NCI-H82 treated with DMSO at 0.1 percent for 48 hours (cell line): ENCODE data around the gene MINDY3.

ENCODE experiments used
- DNase-seq: peaks from one replicate; lab custom pipeline; 2025; ENCODE audit not compliant: unreplicated experiment; lab: John Stamatoyannopoulos, UW

The MINDY3 gene

DNA sequence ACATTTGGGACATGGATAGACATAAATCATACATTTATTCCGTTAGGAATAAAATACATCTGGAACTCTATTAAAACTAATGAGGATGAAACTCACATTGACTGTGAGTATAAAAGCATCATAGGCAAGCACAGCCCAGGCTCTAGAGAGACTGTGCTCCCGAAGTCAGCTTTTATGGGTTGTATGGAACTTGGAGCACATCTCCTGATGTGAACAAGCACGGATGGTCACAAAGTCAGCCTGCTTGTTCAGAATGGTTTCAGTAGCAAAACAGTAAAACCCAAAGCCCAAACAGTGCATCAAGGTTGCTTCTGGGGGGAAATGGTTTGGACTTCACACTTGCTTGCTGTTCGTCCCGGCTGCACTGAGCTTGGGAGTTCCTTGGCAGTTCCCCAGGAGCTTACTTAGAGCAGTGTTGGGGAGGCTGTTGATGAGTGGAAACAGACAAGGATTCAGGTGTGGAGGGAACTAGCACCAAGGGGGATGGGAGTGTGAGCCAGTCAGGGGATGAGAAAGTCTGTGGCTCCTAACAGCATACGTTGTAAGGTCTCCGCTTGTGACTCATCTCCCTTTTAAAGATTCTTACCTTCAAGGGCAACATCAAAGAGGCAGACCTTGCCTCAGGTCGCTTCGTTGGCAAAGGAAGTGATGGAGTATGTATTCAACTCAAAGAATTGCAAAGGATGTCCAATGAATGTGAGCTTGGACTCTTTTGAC, 120.9 kb downstream of the MINDY3 start:
- DNase-seq = no peak

DNA sequence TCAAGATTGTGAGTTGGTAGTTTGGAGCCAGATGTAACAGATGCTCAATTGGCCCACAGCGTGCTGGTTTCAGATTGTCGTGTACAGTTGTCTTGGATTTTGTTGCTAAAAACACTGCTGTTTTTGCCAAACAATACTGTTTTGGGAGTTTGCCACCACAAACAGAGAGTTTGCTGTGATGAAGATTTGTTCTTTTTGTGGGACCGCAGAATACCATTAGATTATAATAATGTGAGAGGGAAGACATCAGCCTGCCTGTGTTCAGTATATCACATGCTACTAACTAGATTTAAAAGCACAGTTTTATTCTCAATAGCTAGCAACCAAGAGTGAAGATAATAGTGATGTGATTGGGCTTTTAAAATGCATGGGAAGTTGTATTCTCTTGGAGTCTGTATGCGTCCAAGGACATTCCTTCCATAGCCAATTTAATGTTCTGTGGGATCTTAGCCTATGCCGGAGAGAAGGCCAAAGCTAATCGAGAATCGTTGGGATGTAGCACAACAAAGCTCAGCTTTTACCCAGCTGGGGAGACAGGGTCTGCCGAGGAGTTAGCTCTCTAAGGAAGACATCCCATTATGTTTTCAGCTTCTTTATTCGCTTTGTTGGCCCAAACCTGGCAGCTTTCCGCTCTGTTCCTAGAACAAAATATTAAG, 121.9 kb downstream of the MINDY3 start:
- DNase-seq = no peak

DNA sequence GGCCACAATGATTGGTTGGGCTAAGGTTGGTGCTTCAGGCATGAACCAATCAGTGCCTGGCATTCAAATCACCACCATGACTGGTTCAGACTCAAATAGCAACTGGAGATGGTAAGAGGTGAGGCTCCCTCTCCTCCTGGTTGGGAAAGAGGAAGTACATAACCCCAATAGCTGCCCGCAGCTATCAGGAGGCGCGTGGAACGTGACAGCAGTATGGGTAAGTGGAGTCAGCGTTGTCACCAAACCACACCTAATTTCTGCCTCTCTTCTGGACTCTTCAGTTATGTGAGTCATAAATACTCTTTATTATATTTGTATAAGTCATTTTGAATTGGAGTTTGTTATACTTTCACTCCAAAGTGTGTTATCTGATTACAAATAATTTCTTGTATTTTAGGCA, 122.7 kb downstream of the MINDY3 start:
- no peak for DNase-seq

DNA sequence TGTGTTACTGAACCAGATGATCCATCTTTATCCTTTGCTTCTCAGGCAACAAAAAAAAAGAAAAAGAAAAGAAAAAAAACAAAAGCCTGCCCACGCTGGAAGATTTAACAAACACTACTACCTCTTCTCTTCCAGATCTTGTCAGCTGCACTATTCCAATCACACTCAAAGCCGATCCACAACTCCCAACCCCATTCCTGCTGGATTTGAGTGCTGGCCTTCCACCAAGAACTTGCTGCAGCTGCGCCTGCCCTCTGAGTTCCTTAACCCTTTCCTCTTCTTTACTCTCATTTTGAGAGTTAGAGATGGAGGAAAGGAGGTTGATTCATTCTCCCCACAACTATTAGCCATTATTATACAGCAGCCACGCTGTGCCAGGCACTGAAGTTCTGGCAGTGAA, 124.5 kb downstream of the MINDY3 start:
- no peak for DNase-seq

DNA sequence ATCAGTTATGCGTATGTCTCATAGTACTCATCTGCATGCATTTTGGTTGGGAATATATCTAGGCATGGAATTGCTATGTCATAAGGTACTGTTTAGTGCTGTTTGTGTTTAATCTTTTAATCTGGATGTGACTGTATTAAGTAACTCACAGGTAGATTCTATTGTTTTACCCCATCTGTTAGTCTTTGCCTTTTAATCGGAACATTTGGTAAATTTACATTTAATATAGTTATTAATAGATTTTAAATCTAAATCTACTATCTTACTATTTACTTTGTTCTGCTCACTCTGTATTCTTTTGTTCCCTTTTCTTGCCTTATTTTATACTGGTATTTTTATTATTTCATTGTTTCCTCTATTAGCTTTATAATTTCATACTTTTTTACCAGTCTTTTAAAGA, 130.0 kb downstream of the MINDY3 start:
- DNase-seq = no peak

DNA sequence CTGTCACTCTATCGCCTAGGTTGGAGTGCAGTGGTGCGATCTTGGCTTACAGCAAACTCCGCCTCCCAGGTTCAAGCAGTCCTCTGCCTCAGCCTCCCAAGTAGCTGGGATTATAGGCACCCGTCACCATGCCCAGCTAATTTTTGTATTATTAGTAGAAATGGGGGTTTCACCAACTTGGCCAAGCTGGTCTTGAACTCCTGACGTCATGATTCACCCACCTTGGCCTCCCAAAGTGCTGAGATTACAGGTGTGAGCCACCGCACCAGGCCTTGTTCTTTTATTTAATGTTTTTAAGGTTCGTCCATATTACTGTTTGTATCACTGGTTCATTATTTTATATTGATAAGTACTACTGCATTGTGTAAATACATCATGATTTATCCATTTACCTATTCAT, 130.4 kb downstream of the MINDY3 start:
- no peak for DNase-seq
